Measurements from ENCODE around the gene MYO1E.
A peak's percentile ranks its signal among the peaks of the same experiment; 100 is the strongest.

The MYO1E gene

DNA sequence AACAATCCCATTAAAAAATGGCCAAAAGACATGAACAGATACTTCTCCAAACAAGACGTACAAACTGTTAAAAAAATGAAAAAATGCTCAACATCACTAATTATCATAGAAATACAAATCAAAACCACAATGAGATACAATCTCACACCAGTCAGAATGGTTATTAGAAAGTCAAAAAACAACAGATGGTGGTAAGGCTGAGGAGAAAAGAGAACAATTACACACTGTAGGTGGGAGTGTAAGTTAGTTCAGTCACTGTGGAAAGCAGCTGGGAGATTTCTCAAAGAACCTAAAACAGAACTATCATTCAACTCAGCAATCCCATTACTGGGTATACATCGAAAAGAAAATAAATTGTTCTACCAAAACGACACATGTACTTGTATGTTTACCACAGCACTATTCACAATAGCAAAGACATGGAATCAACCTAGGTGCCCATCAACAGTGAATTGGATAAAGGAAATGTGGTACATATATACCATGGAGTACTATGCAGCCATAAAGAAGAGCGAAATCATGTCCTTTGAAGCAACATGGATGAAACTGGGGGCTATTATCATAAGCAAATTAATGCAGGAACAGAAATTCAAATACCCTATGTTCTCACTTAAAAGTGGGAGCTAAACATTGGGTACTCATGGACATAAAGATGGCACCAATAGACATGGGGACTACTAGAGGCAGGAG is 51.5 kb downstream of the MYO1E start:
- ATAC-seq: no peak
- TF ChIP-seq PATZ1 (CRISPR knock-in tag; IDR thresholded peaks at IDR 0.05; ENCODE audit: borderline replicate concordance) (no peak), ZNF8 (CRISPR knock-in tag; IDR thresholded peaks at IDR 0.05) (peak; percentile 54; the same call in 1 of the 2 replicates), BACH2 (CRISPR knock-in tag; IDR thresholded peaks at IDR 0.05; ENCODE audit: borderline replicate concordance) (no peak), ZC3H10 (CRISPR knock-in tag; IDR thresholded peaks at IDR 0.05) (no peak), ZNF565 (CRISPR knock-in tag; conservative IDR thresholded peaks at IDR 0.05; ENCODE audit: low read depth) (no peak)

DNA sequence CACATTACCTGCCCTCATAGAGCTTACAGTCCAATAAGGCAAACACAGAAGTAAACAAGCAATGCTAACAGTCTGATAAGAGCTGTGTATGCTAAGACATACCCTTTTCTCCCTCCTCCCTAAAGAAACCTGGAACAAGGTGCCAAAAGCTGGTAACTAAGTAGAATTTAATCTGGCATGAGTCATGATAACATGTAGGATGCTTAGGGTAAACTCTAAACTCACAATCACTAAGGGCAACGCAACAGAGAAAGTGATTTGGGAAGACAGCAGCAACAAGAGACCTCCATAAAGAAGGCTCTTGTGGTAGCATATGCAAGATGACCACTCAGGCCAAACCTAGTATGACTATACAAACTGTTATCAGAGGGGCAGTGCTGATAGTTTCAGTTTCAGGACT is 55.5 kb downstream of the MYO1E start:
- TF ChIP-seq OSR1 (CRISPR knock-in tag; IDR thresholded peaks at IDR 0.05) (no peak), PPARA (CRISPR knock-in tag; IDR thresholded peaks at IDR 0.05; ENCODE audit: borderline replicate concordance) (no peak), ZNF70 (CRISPR knock-in tag; IDR thresholded peaks at IDR 0.05) (no peak), PATZ1 (CRISPR knock-in tag; IDR thresholded peaks at IDR 0.05; ENCODE audit: borderline replicate concordance) (no peak), ZNF565 (CRISPR knock-in tag; conservative IDR thresholded peaks at IDR 0.05; ENCODE audit: low read depth) (no peak), BACH2 (CRISPR knock-in tag; IDR thresholded peaks at IDR 0.05; ENCODE audit: borderline replicate concordance) (no peak), CSDC2 (CRISPR knock-in tag; IDR thresholded peaks at IDR 0.05) (no peak), ARNTL (CRISPR knock-in tag; IDR thresholded peaks at IDR 0.05; ENCODE audit: borderline replicate concordance, low read depth) (no peak), RARB (CRISPR knock-in tag; IDR thresholded peaks at IDR 0.05) (no peak), POU6F1 (CRISPR knock-in tag; IDR thresholded peaks at IDR 0.05; ENCODE audit: borderline replicate concordance, low read depth) (no peak), ISL1 (CRISPR knock-in tag; IDR thresholded peaks at IDR 0.05) (no peak), ZFP30 (CRISPR knock-in tag; IDR thresholded peaks at IDR 0.05) (no peak), ZNF8 (CRISPR knock-in tag; IDR thresholded peaks at IDR 0.05) (no peak)
- ATAC-seq: no peak

DNA sequence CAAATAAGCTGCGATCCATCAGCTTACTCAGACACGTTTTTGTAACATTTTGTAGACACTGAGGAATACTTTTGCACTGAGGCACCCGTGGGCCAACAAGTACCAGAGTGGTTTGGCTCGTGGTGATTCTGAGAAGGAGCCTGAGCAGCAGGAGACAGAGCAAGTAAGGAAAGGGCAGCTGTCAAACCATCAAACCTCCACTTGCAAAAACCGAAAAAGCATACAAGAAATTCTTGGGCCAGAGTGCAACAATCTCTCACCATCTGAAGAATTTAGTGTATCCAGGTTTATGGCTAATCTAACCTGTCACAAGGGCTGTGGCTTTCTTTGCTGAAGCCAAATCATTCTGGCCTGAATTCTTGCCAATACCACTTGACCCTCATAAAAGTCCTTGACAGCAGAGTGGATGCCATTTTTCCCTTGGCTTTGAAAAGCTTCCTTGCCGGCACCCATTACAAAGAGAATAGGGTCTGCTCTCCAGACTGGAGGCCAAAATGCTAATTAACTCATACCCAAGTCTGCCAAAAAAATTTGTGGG is 56.7 kb downstream of the MYO1E start:
- peak; percentile 64 for ATAC-seq
- peak; percentile 24 for TF ChIP-seq ISL1 (CRISPR knock-in tag; IDR thresholded peaks at IDR 0.05)
- TF ChIP-seq ESRRG (CRISPR knock-in tag; IDR thresholded peaks at IDR 0.05): no peak
- no peak for TF ChIP-seq ZFP3 (CRISPR knock-in tag; IDR thresholded peaks at IDR 0.05)
- TF ChIP-seq ZNF8 (CRISPR knock-in tag; IDR thresholded peaks at IDR 0.05): no peak
- no peak for TF ChIP-seq PATZ1 (CRISPR knock-in tag; IDR thresholded peaks at IDR 0.05; ENCODE audit: borderline replicate concordance)
- TF ChIP-seq, protein P1, sequence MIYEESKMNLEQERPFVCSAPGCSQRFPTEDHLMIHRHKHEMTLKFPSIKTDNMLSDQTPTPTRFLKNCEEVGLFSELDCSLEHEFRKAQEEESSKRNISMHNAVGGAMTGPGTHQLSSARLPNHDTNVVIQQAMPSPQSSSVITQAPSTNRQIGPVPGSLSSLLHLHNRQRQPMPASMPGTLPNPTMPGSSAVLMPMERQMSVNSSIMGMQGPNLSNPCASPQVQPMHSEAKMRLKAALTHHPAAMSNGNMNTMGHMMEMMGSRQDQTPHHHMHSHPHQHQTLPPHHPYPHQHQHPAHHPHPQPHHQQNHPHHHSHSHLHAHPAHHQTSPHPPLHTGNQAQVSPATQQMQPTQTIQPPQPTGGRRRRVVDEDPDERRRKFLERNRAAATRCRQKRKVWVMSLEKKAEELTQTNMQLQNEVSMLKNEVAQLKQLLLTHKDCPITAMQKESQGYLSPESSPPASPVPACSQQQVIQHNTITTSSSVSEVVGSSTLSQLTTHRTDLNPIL (CRISPR knock-in tag; IDR thresholded peaks at IDR 0.05; ENCODE audit: low read depth): no peak
- no peak for TF ChIP-seq PPARA (CRISPR knock-in tag; IDR thresholded peaks at IDR 0.05; ENCODE audit: borderline replicate concordance)
